GM18873 (cell line): ENCODE data around the gene BTBD9.
"Not testable (repeated sequence)": the region's sequence is repeated elsewhere in the genome, so short reads cannot be mapped to it uniquely, and the experiment has no call there.

Experiments
- ATAC-seq: cut with Tn5 transposase; IDR thresholded peaks from one replicate; pipeline ENCODE4 v1.9.1; 2021; ENCODE audit warnings: mild to moderate bottlenecking, moderate library complexity, moderate number of reproducible peaks; ENCODE audit not compliant: unreplicated experiment, low FRiP score

Gene BTBD9

GRCh38 chr6:38354905-38355304 is 284.8 kb downstream of the BTBD9 start:
- no peak for ATAC-seq

GRCh38 chr6:38354037-38354381 is 285.7 kb downstream of the BTBD9 start:
- ATAC-seq, result no peak

- no peak for ATAC-seq
These were observed 286.3 kb downstream of the BTBD9 start for GRCh38 chr6:38353310-38354036.

- no peak for ATAC-seq
These were observed 287.1 kb downstream of the BTBD9 start for GRCh38 chr6:38352636-38353035.

- no peak for ATAC-seq
These were observed 288.8 kb downstream of the BTBD9 start for GRCh38 chr6:38350942-38351341.

GRCh38 chr6:38350220-38350619 is 289.5 kb downstream of the BTBD9 start:
- no peak for ATAC-seq

- ATAC-seq, result no peak
These were observed 289.9 kb downstream of the BTBD9 start for GRCh38 chr6:38349795-38350194.

- ATAC-seq, result no peak
These were observed 290.5 kb downstream of the BTBD9 start for GRCh38 chr6:38349221-38349620.

GRCh38 chr6:38348371-38348770 is 291.4 kb downstream of the BTBD9 start:
- ATAC-seq, result no peak

- ATAC-seq, result not testable (repeated sequence)
These were observed 291.9 kb downstream of the BTBD9 start for GRCh38 chr6:38347829-38348228.

GRCh38 chr6:38346291-38347079 is 293.2 kb downstream of the BTBD9 start:
- ATAC-seq, result no peak

- no peak for ATAC-seq
These were observed 294.1 kb downstream of the BTBD9 start for GRCh38 chr6:38345586-38345985.

- no peak for ATAC-seq
These were observed 298.2 kb downstream of the BTBD9 start for GRCh38 chr6:38341496-38341895.

- no peak for ATAC-seq
These were observed 299.8 kb downstream of the BTBD9 start for GRCh38 chr6:38339914-38340313.

GRCh38 chr6:38337819-38338465 is 301.8 kb downstream of the BTBD9 start:
- no peak for ATAC-seq

GRCh38 chr6:38336922-38337321 is 302.8 kb downstream of the BTBD9 start:
- ATAC-seq, result no peak

GRCh38 chr6:38326837-38327236 is 312.9 kb downstream of the BTBD9 start:
- ATAC-seq, result no peak

- ATAC-seq, result no peak
These were observed 316.5 kb downstream of the BTBD9 start for GRCh38 chr6:38323216-38323615.

GRCh38 chr6:38322138-38322537 is 317.6 kb downstream of the BTBD9 start:
- ATAC-seq, result no peak

- ATAC-seq, result peak; percentile 67
These were observed 318.9 kb downstream of the BTBD9 start for GRCh38 chr6:38320843-38321242.

GRCh38 chr6:38320358-38320757 is 319.4 kb downstream of the BTBD9 start:
- ATAC-seq, result no peak
